MM.1S (cell line): ENCODE data around the gene WFDC1.

Experiments used
- EZH2 ChIP-seq: fragments of 300-600 bp; sonication (generic); optimal IDR thresholded peaks from 2 replicates; pipeline ENCODE3; 2017; ENCODE audit warnings: low read depth, mild to moderate bottlenecking, antibody characterized with exemption, low read length, mixed read lengths
- EZH2phosphoT487 ChIP-seq: fragments of 300-600 bp; sonication (generic); IDR thresholded peaks from 2 replicates; pipeline ENCODE4 v1.6.1; 2018; ENCODE audit warnings: antibody characterized with exemption, low read length
- TF ChIP-seq, protein P1 (sequence below): fragments of 300-600 bp; sonication (generic); IDR thresholded peaks from 2 replicates; pipeline ENCODE4 v1.5.1; 2016; ENCODE audit warnings: antibody characterized with exemption, low read length, mixed read lengths

DNA sequence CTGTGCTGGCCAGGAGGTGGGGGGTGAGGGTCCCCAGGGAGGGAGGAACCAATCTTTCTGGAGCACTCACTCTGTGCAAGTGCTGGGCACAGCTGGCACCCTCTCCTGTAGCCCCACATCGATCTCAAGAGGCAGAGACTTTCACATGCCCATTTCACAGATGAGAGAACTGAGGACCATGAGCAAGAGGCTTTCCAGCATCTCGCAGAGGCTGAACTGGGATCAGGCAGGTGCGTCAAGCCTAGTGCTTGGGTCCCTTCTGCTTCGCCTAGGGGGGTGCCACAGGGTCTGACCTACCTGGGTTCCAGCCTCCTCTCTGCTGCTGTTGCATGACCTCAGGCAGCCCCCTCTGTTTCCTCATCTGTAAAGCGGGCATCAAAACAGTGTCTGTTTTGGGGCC is 1.3 kb upstream of the WFDC1 start:
- TF ChIP-seq, protein P1, sequence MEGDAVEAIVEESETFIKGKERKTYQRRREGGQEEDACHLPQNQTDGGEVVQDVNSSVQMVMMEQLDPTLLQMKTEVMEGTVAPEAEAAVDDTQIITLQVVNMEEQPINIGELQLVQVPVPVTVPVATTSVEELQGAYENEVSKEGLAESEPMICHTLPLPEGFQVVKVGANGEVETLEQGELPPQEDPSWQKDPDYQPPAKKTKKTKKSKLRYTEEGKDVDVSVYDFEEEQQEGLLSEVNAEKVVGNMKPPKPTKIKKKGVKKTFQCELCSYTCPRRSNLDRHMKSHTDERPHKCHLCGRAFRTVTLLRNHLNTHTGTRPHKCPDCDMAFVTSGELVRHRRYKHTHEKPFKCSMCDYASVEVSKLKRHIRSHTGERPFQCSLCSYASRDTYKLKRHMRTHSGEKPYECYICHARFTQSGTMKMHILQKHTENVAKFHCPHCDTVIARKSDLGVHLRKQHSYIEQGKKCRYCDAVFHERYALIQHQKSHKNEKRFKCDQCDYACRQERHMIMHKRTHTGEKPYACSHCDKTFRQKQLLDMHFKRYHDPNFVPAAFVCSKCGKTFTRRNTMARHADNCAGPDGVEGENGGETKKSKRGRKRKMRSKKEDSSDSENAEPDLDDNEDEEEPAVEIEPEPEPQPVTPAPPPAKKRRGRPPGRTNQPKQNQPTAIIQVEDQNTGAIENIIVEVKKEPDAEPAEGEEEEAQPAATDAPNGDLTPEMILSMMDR: no peak
- TF ChIP-seq EZH2: no peak
- no peak for TF ChIP-seq EZH2phosphoT487
